H4 (cell line): Measurements from ENCODE around the gene DNAL4. TPM values are rescaled to one million over a fixed set of nuclear protein-coding genes. Genes with fewer than 3 reads are reported as not detected.

ENCODE experiments used
- DNase-seq: peaks from one replicate; pipeline ENCODE4 v3.0.0-alpha.2; 2015; ENCODE audit warnings: low spot score
- total RNA-seq: library from RNA; depleted of rRNA; stranded (reverse); fragments of >200 nt; shearing (Covaris generic); gene quantifications from 2 replicates; pipeline ENCODE4 v1.2.3, GENCODE V29; 2014; rRNA removed

Gene DNAL4, protein sequence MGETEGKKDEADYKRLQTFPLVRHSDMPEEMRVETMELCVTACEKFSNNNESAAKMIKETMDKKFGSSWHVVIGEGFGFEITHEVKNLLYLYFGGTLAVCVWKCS
- total RNA-seq: 6.4 and 6.6 TPM in 2 replicates

DNA sequence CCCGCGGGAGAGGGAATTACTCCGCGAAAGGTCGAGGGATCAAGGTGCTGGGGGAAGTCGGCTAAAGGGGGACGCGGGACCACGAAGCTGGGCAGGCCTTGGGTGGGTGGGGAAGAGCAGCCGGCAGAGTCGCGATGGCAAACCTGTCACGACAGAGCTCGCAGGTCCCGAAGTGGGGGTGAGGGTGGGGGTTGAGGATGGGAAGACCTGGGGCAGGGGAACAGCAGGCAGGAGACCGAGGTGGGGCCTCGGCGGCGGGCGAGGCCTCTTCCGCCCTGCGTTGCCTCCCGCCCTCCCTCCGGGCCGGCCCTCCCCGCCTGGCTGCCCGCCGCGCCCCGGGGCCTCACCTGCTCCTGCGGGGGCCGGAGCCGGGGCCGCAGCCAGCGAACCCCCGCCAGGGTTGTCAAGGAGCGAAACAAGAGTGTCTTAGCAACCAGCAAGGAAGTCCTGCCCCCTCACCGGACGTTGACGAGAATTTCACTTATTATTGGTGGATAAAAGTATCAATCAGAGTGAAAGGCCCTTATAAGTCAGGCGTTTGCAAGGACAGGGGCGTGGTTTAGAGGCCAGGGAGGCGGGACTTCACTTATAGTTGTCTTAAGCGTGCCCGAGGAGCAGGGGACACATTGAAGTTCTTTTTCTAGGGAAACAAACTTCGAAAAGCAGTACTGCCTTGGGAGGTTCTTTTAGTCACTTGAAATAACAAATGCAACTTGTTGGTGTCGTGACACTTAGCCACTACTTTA is at the start of gene DNAL4:
Gene DNAL4 (minus strand): TSS at position 423 of the 746 bp plus-strand sequence. CDS start 11,412 bp downstream, outside the sequence.
- peak; percentile 98 for DNase-seq

DNA sequence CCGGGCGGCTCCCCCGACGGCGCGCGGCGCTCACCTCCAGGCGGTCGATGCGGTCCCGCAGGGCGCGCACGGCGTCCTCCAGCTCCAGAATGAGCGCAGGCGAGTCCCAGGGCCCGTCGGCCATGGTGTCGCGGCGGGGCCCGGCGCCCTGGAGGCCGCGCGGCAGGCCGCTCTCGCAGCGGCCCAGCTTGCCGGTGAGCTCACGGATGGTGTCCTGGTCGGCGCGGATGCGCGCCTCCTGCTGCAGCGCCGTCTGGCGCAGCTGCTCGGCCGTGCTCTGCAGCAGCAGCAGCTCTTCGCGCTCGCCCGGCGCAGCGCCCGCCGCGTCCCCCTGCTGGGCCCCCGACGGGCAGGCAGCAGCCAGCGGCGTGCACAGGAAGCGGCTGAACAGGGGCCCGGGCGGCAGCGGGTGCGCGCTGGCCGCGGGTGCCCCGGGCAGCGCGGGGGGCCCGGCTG is 49.3 kb upstream of the DNAL4 start:
- DNase-seq: peak; percentile 46

DNA sequence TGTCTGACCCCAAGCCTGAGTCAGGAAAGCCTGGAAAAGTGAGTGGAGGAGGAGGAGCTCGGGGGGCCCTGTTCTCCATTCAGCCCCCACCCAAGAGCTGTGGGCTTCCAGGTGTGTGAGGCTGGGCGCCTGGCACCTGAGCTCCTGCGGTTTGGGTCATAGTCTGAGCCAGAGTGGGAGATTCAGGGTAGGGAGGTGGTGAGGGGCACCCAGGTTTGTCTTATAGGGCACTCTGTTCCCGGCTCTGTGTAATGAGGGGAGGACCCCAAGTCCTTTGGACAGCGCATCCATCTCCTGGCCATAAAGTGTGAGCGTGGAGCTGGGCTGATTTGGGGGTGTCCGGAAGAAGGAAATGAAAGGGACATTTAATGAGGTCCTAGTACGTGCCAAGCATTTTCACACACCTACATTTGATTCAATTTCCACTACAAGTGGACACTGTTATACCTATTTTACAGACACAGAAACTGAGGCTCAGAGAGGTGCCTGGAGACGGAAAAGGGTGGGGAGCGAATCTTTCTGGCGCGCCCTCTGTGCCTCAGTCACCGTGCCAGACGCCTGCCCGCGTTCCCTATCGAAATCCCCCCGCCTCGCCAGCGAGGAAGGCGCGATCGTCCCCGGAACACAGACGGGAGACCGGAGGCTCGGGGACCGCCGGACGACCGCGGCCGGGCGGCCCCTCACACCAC is 48.7 kb upstream of the DNAL4 start:
- DNase-seq: no peak

DNA sequence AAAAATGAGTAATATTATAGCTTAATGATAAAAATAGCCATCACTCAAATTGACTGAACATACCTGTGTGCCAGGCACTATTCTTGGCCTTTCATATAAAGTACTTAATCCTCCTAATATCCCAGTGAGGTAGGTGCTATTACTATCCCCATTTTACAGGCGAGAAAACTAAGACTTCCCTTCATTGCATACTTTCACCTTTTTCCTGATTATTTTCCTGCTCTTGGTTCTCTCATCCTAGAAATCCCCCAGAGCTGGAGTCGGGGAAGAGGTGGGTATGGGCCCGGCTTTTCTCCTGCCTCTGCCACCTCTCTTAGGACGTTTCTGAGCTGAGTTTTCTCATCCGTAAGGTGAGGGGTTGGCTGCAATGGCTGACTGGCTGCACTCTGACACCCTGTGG is 47.7 kb upstream of the DNAL4 start:
- no peak for DNase-seq

DNA sequence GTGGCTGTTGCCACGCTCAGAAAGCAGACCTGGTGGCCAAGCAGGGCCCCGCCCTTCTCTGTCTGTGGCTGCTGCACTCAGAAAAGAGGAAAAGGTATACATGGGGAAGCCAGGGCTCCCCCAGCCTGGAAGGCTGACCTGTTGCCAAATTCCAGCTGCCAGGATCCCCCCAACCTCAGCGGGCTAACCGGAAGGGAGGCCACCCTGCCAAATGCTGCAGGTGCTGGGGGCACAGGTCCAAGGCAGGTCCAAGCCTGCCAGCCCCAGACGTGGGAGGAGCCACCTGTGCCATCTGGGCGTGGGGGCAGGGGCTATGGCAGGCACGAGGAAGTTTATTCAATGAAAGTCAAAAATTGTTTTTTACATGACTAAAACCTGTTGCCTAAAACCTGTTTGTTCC is 47.3 kb upstream of the DNAL4 start:
- DNase-seq: no peak

DNA sequence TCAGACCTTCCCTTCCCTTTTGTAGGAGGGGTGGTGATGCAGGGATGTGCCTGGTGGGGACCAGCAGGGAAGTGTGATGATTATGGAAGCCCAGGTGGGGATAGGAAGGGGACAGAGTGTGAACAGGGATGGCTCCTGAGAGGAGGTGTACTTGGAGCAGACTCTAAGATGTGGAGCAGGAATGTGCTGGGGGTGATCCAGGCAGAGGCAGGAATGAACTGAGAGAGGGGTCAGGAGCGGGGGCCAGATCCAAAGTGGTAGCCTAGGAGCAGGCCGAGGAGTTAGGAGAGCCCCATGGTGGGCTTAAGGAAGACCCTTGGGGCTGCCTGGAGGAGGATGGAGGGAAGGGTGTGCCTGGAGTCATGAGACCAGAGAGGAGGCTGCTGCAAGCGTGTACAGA is 46.2 kb upstream of the DNAL4 start:
- DNase-seq: no peak

DNA sequence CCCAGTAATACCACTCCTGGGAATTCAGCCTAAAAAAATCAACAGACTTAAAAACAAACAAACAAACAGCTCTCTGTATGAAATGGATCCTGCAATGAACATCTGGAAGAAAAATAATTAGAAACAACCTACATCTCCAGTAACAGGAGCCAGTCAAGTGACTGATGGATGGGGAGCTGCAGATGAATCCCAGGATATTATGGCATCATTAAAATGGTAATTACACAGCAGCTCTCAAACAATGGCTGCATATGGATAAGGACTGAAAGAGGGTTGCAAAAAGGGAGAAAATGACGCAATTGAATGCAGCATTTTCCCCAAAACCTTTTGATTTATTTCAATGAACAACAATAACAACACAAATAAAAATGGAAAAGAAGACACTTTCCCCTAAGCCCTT is 45.7 kb upstream of the DNAL4 start:
- no peak for DNase-seq

DNA sequence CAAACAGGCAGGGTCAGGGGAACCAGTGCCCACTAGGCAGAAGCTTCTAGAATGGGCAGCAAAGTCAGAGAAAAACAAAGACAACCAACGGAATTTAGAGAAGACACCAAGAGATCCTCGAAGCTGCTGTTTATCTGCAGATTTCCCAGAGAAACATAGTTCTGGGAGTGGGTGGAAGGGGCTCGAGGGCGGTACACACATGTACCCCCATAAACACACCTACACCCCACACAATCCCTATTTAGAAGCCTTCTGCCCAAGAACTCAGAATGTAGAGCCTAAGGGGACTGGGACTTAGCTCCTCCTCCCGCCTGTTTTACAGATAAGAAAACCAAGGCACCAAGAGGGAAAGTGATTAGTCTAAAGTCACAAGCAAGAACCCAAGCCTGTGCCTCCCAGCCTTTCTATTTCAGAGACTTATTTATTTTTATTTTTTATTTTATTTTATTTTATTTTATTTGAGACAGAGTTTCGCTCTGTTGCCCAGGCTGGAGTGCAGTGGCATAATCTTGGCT is 43.5 kb upstream of the DNAL4 start:
- DNase-seq: no peak

DNA sequence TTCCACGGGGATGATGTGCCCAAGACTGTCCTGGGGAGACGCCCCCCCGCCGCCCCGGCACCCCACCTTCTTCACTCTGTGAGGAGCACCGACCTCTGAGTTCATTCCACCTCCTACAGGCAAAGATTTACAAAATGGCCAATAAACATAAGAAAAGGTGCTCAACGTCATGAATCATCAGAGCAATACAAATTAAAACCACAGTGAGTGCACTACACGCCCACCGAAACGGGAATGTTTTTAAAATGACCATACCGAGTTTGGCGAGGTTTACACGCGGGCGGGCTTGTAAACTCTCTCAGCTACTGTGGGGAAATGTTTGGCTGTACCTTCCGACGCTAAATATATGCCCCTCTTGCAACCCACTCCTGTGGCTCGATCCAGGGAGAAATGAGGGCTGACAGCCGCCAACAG is 42.0 kb upstream of the DNAL4 start:
- peak; percentile 70 for DNase-seq

DNA sequence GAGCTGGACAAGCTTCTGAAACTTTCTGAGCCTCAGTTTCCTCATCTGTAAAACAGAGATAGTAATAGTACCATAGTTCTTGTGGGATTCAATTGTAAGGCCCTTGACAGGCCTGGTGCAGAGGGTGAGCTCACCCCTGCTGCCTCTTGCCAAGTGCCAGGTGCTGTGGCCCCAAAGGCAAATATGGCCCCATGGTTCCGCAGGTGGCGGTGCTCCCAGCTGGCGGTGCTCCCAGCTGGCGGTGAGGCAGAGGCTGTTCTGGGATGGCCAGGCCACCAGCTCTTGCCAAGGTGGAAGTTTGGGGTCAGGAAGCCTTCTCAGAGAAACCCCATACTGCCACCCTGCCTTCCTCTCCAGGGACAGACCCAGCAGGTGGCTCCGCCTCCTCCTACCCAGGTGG is 41.0 kb upstream of the DNAL4 start:
- DNase-seq: no peak

DNA sequence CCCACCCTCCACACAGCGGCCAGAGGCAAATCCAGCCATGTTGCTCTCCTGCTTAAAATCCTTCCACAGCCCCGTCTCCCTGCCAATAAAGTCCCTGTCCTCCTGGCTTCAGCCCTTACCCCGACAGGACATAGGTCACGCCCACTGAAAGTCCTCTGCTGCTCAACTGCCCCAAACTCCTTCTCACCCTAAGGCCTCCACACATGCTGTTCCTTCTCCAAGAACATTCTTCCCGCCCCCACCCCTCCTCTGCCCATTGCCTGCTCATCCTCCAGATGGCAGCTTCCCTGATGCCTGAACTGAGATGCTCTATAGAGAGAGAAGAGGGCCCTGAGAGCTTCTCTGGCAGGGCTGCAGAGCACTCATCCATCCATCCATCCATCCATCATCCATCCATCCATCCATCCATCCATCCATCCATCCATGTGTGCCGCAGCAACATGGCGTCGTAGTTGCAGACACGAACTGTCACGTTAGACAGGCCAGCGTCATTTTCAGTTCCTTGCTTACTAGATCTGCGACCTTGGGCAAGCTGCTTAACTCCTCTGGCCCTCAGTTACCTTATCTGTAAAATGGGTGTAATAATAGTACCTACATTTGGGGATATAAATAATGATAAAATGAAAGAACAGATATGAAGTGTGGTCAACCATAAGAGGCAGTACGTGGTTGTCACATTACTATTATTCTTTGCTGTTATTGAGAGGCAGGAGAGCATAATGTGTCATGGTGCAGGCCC is 40.4 kb upstream of the DNAL4 start:
- no peak for DNase-seq

DNA sequence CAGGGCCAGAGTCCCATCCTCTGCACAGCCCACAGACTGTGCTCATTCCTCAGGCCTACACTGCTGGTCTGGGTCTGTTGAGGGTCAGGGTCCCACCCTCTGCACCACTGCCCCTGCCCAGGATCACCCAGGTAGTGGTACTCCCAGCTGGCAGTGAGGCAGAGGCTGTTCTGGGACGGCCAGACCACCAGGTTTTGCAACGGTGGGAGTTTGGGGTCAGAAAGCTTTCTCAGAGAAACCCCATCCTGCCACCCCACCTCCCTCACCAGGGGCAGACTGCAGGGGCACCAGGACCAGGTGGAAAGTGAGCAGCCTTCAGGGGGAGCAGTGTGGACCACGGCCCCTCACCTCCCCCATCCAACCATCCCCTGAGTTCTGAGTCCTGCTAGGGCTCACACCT is 39.1 kb upstream of the DNAL4 start:
- no peak for DNase-seq

DNA sequence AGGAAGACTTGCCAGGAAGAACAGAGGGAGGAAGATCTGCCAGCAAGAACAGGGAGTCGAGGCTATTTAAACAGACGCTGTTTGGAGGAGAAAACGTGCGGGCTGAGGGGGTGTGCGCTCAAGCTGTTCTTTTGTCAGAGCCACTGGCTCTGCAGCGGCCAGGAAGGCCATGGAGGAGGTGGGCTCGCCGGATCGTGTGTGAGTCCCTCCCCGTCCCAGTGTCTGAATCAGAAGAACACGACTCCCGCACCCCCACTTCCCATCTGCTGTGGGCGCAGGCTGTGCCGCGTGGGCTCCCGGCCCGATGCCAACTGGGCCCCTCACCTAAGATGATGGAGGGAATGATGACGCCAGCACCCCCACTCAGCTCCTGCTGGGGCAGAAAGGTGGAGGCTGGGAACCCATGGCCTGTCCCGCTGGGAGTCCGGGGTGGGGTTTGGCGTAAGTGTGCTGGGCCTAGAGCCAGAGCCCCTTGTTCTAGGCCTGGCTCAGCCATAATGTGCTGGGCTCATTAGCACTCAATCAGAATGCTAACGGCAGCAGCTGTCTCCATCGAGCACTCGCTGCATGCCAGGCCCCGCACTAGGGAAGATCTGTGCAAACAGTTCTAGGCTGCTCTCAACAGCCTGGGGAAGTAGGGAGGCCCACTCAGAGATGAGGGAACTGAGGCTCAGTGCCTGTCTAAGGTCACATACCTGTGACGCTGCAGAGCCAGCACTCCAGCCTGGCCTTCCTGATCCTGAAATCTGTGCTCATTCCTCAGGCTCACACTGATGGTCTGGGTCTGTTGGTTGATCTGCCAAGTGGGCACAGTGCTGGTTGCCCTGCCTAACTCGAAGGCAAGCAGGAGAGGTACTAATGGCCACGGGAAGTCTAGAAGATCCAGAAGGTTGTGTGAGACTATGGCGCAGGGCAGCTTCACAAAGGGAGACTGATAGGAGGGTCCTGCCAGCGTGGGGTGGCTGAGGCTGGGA is 38.3 kb upstream of the DNAL4 start:
- DNase-seq: no peak

DNA sequence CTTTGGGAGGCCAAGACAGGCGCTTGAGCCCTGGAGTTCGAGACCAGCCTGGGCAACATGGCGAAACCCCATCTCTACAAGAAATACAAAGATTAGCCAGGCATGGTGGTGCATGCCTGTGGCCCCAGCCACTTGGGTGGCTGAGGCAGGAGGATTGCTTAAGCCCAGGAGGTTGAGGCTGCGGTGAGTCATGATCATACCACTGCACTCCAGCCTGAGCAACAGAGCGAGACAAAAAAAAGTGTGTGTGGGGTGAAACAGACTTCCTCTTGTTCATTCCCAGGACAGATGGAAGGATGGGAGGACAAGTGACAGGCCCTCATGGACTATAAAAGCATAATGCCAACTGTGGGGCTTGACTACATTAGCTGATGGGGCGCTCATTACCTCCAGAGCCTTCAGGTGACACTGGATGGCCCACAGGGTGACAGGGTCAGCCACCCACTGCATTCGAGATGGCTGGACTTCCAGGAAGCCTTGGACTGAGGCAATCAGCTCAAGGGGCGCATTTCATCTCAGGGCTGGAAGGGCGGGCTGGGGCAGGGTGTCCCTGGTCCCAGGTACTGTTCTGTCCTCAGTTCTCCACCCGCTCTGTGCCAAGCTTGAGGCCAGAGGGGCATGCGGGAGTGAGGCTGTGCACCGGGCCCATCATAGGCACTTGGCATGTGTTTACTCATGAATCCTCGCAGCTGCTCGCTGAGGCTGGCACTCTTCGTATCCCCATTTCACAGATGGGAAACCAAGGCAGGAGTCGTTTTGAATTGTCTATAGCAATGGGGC is 37.4 kb upstream of the DNAL4 start:
- peak; percentile 61 for DNase-seq

DNA sequence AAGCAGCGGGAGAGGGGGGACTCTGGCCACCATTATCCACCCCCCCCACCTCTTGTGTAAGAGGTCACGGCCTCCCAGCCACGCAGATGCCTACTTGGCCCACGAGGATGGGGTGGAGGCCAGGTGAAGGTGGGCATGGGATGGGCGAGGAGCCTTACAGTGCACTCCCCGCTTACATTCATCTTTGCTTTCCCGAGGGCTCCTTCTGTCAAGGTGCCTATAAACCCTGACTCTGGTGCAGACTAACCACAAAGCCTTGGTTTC is 36.8 kb upstream of the DNAL4 start:
- DNase-seq: no peak

DNA sequence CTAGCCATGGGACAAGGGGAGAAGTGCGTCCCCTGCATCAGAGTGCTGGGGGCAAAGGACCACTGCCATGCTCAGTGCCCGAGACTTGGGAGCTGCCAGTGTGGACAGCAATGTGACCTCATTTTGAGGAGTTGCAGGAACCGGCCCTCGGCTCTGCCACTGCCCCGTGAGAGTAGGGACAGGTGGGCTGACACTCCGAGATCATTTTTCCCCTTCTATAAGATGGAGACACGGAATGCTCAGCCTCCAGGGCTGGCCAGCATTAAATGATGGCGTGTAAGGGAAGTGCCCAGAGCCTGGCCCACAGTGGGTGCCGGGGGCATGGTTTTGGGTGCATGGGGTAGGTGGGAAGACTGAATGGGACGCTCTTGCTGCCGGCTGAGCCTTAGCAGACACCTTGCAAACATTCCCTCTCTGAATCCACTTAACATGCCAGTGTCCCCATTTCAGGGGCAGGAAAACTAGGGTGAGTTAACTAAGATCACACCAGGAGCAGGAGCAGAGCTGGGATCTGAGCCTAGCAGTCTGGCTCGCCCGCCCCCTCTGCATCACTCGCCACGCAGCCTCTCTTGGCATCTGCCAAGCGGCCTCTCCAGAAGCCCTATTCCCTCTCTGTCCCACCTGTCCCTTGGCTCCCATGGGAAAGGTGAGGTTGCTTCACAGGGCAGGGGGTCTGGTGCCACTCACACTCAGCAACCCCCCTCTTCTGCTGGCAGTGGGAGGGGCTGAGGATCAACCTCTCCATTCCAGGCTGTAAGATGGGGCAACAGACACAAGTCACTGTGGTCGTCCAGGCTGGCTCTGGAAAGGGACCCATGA is 36.3 kb upstream of the DNAL4 start:
- no peak for DNase-seq

DNA sequence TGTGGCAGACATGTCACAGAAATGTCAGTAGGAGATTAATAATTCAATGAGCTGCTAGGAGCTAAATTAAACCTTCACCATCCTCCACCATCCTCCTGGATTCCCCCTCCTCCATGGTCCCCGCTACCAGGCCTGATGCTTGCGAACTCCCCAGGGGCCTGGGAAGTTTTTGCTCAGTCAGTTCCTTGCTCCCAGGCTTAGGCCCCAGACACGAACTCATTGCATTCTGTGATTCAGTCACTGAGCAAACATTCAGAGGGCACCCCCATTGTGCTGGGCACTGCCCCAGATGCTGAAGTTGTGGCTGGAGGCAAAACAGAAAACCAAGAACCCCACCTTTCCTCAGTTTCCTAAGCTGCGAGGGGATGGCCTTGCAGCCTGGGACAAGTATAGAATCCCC is 35.5 kb upstream of the DNAL4 start:
- DNase-seq: no peak

DNA sequence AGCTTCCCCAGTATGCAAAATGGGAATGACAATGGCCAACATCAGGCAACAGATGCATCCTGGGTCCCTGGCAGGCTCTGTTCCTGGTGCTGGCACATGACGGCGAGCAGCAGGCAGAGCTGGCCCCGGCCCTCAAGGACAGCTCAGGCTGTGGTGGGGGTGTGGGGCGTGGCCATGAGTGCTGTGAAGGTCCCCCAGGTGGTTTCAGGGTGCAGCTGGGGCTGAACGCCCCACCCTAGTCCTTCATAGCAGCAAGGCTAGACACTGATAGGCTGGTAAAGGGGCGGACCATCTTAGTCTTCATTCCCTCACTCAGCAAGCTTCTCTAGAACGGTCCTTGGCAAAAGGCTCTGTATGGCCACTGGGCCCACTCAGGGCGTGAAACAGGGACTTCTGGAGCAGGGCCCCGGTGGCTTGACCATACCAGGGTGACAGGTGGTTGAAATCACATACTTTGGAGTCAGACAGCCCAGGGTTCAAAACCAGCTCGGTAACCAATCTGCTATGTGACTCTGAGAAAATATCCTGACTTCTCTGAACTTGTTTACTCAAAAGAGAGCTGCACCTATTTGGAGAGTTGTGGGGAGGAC is 34.8 kb upstream of the DNAL4 start:
- no peak for DNase-seq

DNA sequence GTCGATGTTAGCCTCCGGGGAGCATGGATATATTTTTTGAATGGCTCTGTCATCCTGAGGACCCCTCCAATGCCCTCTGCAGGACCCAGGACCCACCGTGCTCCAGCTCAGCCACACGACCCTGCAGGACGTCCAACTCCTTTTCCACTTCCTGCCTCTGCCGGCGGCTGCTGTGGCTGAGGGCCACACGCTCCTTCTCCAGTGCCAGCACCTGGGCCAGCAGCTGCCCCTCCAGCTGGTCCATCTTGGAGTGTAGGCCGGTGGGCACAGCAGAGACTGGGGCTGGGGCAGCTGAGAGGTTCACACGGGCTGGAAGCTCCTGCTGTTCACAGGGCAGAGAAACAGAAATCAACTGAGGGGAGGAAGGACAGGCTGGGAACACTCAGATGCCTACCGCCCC is 34.2 kb upstream of the DNAL4 start:
- DNase-seq: no peak
